Esophagus mucosa (tissue), 1 donor: Measurements from ENCODE around the gene CABP4. TPM values are rescaled to one million over a fixed set of nuclear protein-coding genes. Genes with fewer than 3 reads are reported as not detected.
A peak's percentile ranks its signal among the peaks of the same experiment; 100 is the strongest.
"Not testable (repeated sequence)": the region's sequence is repeated elsewhere in the genome, so short reads cannot be mapped to it uniquely, and the experiment has no call there.

Experiments
- ATAC-seq: fragments of 200-7000 bp; cut with Tn5 transposase; one replicate; pipeline ENCODE4 v1.9.1; 2020
- total RNA-seq: library from RNA; stranded (reverse); gene quantifications from one replicate; pipeline ENCODE4 v1.2.4, GENCODE V29; 2023
- donor health status: DM: yes; HTN: yes; CAD: no.

The CABP4 gene
- total RNA-seq, 1 donor from 2014 or later, result 0.24 TPM

GRCh38 chr11:67453816-67454732 lies 1.1 kb upstream of the CABP4 start:
- no peak for ATAC-seq

- no peak for ATAC-seq
These were observed 1.0 kb downstream of the CABP4 start for GRCh38 chr11:67456068-67456705.

GRCh38 chr11:67457453-67457852 lies 2.3 kb downstream of the CABP4 start:
- ATAC-seq, result no peak

GRCh38 chr11:67458266-67458665 lies 3.1 kb downstream of the CABP4 start:
- ATAC-seq, result no peak

- no peak for ATAC-seq
These were observed 8.0 kb downstream of the CABP4 start for GRCh38 chr11:67463186-67463585.

- ATAC-seq, result peak; percentile 83
These were observed 8.7 kb downstream of the CABP4 start for GRCh38 chr11:67463680-67464410.

GRCh38 chr11:67464411-67465188 lies 9.4 kb downstream of the CABP4 start:
- peak; percentile 74 for ATAC-seq

- no peak for ATAC-seq
These were observed 10.0 kb downstream of the CABP4 start for GRCh38 chr11:67465189-67465510.

- ATAC-seq, result not testable (repeated sequence)
These were observed 10.4 kb downstream of the CABP4 start for GRCh38 chr11:67465530-67465929.

GRCh38 chr11:67466367-67466766 lies 11.2 kb downstream of the CABP4 start:
- no peak for ATAC-seq

- ATAC-seq, result no peak
These were observed 12.0 kb downstream of the CABP4 start for GRCh38 chr11:67466962-67467771.

- ATAC-seq, result peak; percentile 45
These were observed 12.9 kb downstream of the CABP4 start for GRCh38 chr11:67468056-67468455.

GRCh38 chr11:67468456-67468758 lies 13.3 kb downstream of the CABP4 start:
- ATAC-seq, result peak; percentile 0

GRCh38 chr11:67468759-67469507 lies 13.8 kb downstream of the CABP4 start, which contains the start of gene TMEM134:
TSS of gene TMEM134 (minus strand) at chr11:67469251. CDS start at chr11:67469192, 59 bp downstream.
- peak; percentile 84 for ATAC-seq

- ATAC-seq, result no peak
These were observed 14.3 kb downstream of the CABP4 start for GRCh38 chr11:67469508-67469811.

- ATAC-seq, result no peak
These were observed 15.3 kb downstream of the CABP4 start for GRCh38 chr11:67470337-67471002.

GRCh38 chr11:67472882-67473281 lies 17.7 kb downstream of the CABP4 start:
- ATAC-seq, result no peak

GRCh38 chr11:67476692-67477091 lies 21.5 kb downstream of the CABP4 start:
- not testable (repeated sequence) for ATAC-seq

GRCh38 chr11:67477344-67478050 lies 22.3 kb downstream of the CABP4 start:
- ATAC-seq, result not testable (repeated sequence)
